Mesendoderm (in vitro differentiated cells): ENCODE results near the gene WDR47.
"Not testable (repeated sequence)": the region's sequence is repeated elsewhere in the genome, so short reads cannot be mapped to it uniquely, and the experiment has no call there.

Source experiments
- DNase-seq: peaks from one replicate; pipeline ENCODE4 v3.0.0; 2013
- H2AK5ac ChIP-seq: 2 replicates; pipeline ENCODE4 v1.6.1; 2013; ENCODE audit warnings: low read length, inconsistent platforms
- H2BK120ac ChIP-seq: 2 replicates; pipeline ENCODE4 v1.6.1; 2013; ENCODE audit warnings: low read depth, mild to moderate bottlenecking, low read length, moderate library complexity, mixed read lengths
- H2BK15ac ChIP-seq: replicated peaks from 2 replicates; pipeline ENCODE4 v1.6.1; 2013; ENCODE audit warnings: low read depth, mild to moderate bottlenecking, moderate library complexity
- H2BK5ac ChIP-seq: 2 replicates; pipeline ENCODE4 v1.6.1; 2013; ENCODE audit warnings: low read length, inconsistent platforms
- H3K18ac ChIP-seq: 2 replicates; pipeline ENCODE4 v1.6.1; 2013; ENCODE audit warnings: mild to moderate bottlenecking, low read length, mixed read lengths
- H3K23ac ChIP-seq: one replicate; pipeline ENCODE4 v1.6.1; 2013; ENCODE audit warnings: low read length
- H3K27ac ChIP-seq: 2 replicates; pipeline ENCODE4 v1.5.1; 2013; ENCODE audit warnings: low read depth, mild to moderate bottlenecking, inconsistent platforms, low read length, moderate library complexity
- H3K27me3 ChIP-seq: 2 replicates; pipeline ENCODE4 v1.6.1; 2013; ENCODE audit warnings: low read length, control low read depth, mild to moderate bottlenecking, inconsistent platforms; ENCODE audit not compliant: insufficient read depth, poor library complexity
- H3K36me3 ChIP-seq: 2 replicates; pipeline ENCODE4 v1.6.1; 2013; ENCODE audit warnings: low read length, inconsistent platforms; ENCODE audit not compliant: control insufficient read depth, insufficient read depth
- H3K4ac ChIP-seq: one replicate; pipeline ENCODE4 v1.6.1; 2013; ENCODE audit warnings: low read depth, mild to moderate bottlenecking, low read length, moderate library complexity
- H3K4me1 ChIP-seq: 2 replicates; pipeline ENCODE4 v1.6.1; 2013; ENCODE audit warnings: low read depth, low read length, inconsistent platforms; ENCODE audit not compliant: control insufficient read depth
- H3K4me2 ChIP-seq: 2 replicates; pipeline ENCODE4 v1.6.1; 2013; ENCODE audit warnings: low read length
- H3K4me3 ChIP-seq: 2 replicates; pipeline ENCODE4 v1.5.1; 2013; ENCODE audit warnings: mild to moderate bottlenecking, low read length
- H3K56ac ChIP-seq: one replicate; pipeline ENCODE4 v1.6.1; 2013; ENCODE audit warnings: low read length
- H3K79me1 ChIP-seq: 2 replicates; pipeline ENCODE4 v1.6.1; 2013; ENCODE audit warnings: low read length, inconsistent platforms
- H3K79me2 ChIP-seq: 2 replicates; pipeline ENCODE4 v1.6.1; 2013; ENCODE audit warnings: mild to moderate bottlenecking, low read length; ENCODE audit not compliant: control insufficient read depth, insufficient read depth
- H3K9ac ChIP-seq: 2 replicates; pipeline ENCODE4 v1.6.1; 2013; ENCODE audit warnings: low read length, inconsistent platforms
- H4K5ac ChIP-seq: one replicate; pipeline ENCODE4 v1.6.1; 2013; ENCODE audit warnings: low read length
- H4K8ac ChIP-seq: one replicate; pipeline ENCODE4 v1.6.1; 2013; ENCODE audit warnings: low read depth, mild to moderate bottlenecking, control low read depth, low read length, moderate library complexity
- WGBS: extraction: QIAGEN DNeasy Blood & Tissue Kit; methylation state at CpG from one replicate; pipeline ENCODE4 v1.1.7; 2013; ENCODE audit warnings: low lambda C conversion rate, missing lambda C conversion rate; ENCODE audit not compliant: insufficient coverage; ENCODE audit errors: extremely low coverage; 5-methylcytosine and 5-hydroxymethylcytosine counted together

Gene WDR47

GRCh38 chr1:108951242-108951641 is 90.7 kb downstream of the WDR47 start:
- no peak overlapping the region for H2BK5ac ChIP-seq
- no peaks in the 10 kb centered on the region for H3K27me3 ChIP-seq
- no peak overlapping the region for H3K23ac ChIP-seq
- WGBS = no CpG with 5 or more reads among the region's 3 CpGs
- no peak overlapping the region for H3K4ac ChIP-seq
- no peaks in the 10 kb centered on the region for H3K79me2 ChIP-seq
- H4K5ac ChIP-seq = no peak overlapping the region
- H3K27ac ChIP-seq = no peak overlapping the region
- H3K4me1 ChIP-seq = no peaks in the 10 kb centered on the region
- H2BK15ac ChIP-seq = no peak overlapping the region
- peaks cover 8% of the 10 kb centered on the region for H3K79me1 ChIP-seq
- H3K4me3 ChIP-seq = no peak overlapping the region
- H3K36me3 ChIP-seq = no peaks in the 10 kb centered on the region
- no peak overlapping the region for H2BK120ac ChIP-seq
- H4K8ac ChIP-seq = no peak overlapping the region
- H3K4me2 ChIP-seq = no peak overlapping the region
- H3K18ac ChIP-seq = no peak overlapping the region
- DNase-seq = no peak
- no peak overlapping the region for H3K56ac ChIP-seq
- H2AK5ac ChIP-seq = no peak overlapping the region
- no peak overlapping the region for H3K9ac ChIP-seq

DNA sequence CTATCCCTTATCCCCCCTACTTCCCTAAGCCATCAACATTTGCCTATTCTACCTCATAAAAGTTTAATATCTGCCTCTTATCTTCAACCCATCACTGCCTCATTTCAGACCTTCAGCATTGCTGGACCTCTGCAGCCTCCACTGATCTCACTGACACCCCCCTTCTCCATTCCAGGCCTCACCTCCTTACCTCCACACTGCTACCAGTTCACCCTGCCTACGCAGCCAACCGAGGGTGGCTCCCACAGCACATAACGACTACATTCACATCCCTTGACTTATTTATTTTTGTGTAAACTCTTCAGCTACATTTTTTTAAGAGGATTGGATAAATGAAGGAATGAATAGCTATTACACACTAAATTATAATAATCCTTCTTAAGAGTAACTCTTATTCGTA is 92.9 kb downstream of the WDR47 start:
- Histone ChIP-seq H3K4ac (no peak overlapping the region), H4K8ac (no peak overlapping the region), H3K27me3 (no peaks in the 10 kb centered on the region), H3K4me3 (no peak overlapping the region), H3K23ac (no peak overlapping the region), H4K5ac (no peak overlapping the region), H3K56ac (no peak overlapping the region), H3K79me1 (peaks cover 5% of the 10 kb centered on the region), H2AK5ac (no peak overlapping the region), H2BK15ac (no peak overlapping the region), H3K18ac (no peak overlapping the region), H3K79me2 (no peaks in the 10 kb centered on the region), H3K36me3 (no peaks in the 10 kb centered on the region), H3K4me2 (no peak overlapping the region), H3K4me1 (no peaks in the 10 kb centered on the region), H3K9ac (no peak overlapping the region), H3K27ac (no peak overlapping the region), H2BK5ac (no peak overlapping the region), H2BK120ac (no peak overlapping the region)
- no CpG with 5 or more reads among the region's 4 CpGs for WGBS
- no peak for DNase-seq

GRCh38 chr1:108947871-108948525 is 93.9 kb downstream of the WDR47 start:
- no CpG with 5 or more reads among the region's 6 CpGs for WGBS
- no peak for DNase-seq
- H3K79me2 ChIP-seq = no peaks in the 10 kb centered on the region
- no peak overlapping the region for H4K8ac ChIP-seq
- no peak overlapping the region for H2BK15ac ChIP-seq
- no peak overlapping the region for H3K4me3 ChIP-seq
- peaks cover 3% of the 10 kb centered on the region for H3K79me1 ChIP-seq
- no peak overlapping the region for H2BK120ac ChIP-seq
- H3K56ac ChIP-seq = no peak overlapping the region
- no peaks in the 10 kb centered on the region for H3K27me3 ChIP-seq
- H3K36me3 ChIP-seq = no peaks in the 10 kb centered on the region
- H4K5ac ChIP-seq = no peak overlapping the region
- H3K18ac ChIP-seq = no peak overlapping the region
- no peak overlapping the region for H3K23ac ChIP-seq
- H3K9ac ChIP-seq = no peak overlapping the region
- H3K4me2 ChIP-seq = no peak overlapping the region
- no peaks in the 10 kb centered on the region for H3K4me1 ChIP-seq
- no peak overlapping the region for H2AK5ac ChIP-seq
- H3K4ac ChIP-seq = no peak overlapping the region
- H2BK5ac ChIP-seq = no peak overlapping the region
- H3K27ac ChIP-seq = no peak overlapping the region

- H3K36me3 ChIP-seq = peaks cover 4% of the 10 kb centered on the region
- H2AK5ac ChIP-seq = no peak overlapping the region
- no peaks in the 10 kb centered on the region for H3K79me1 ChIP-seq
- no peak overlapping the region for H4K8ac ChIP-seq
- no peaks in the 10 kb centered on the region for H3K79me2 ChIP-seq
- no peak overlapping the region for H3K4me2 ChIP-seq
- H4K5ac ChIP-seq = no peak overlapping the region
- no peak overlapping the region for H3K56ac ChIP-seq
- no peak overlapping the region for H2BK120ac ChIP-seq
- no peak for DNase-seq
- H3K4ac ChIP-seq = no peak overlapping the region
- H2BK15ac ChIP-seq = no peak overlapping the region
- H3K4me3 ChIP-seq = no peak overlapping the region
- H2BK5ac ChIP-seq = no peak overlapping the region
- no CpG with 5 or more reads among the region's 9 CpGs for WGBS
- H3K27me3 ChIP-seq = no peaks in the 10 kb centered on the region
- no peak overlapping the region for H3K9ac ChIP-seq
- H3K18ac ChIP-seq = no peak overlapping the region
- no peak overlapping the region for H3K23ac ChIP-seq
- no peaks in the 10 kb centered on the region for H3K4me1 ChIP-seq
- no peak overlapping the region for H3K27ac ChIP-seq
Observed at GRCh38 chr1:108936170-108936569, 105.7 kb downstream of the WDR47 start.

GRCh38 chr1:108933944-108934343 is 108.0 kb downstream of the WDR47 start:
- no peak overlapping the region for H3K27ac ChIP-seq
- H3K79me1 ChIP-seq = no peaks in the 10 kb centered on the region
- no peak overlapping the region for H2BK15ac ChIP-seq
- H2AK5ac ChIP-seq = no peak overlapping the region
- H3K23ac ChIP-seq = no peak overlapping the region
- DNase-seq = no peak
- H3K4ac ChIP-seq = no peak overlapping the region
- no peaks in the 10 kb centered on the region for H3K27me3 ChIP-seq
- no peak overlapping the region for H3K4me3 ChIP-seq
- H3K9ac ChIP-seq = no peak overlapping the region
- peaks cover 6% of the 10 kb centered on the region for H3K36me3 ChIP-seq
- H3K4me1 ChIP-seq = no peaks in the 10 kb centered on the region
- H4K5ac ChIP-seq = no peak overlapping the region
- no peak overlapping the region for H3K4me2 ChIP-seq
- H4K8ac ChIP-seq = no peak overlapping the region
- no peaks in the 10 kb centered on the region for H3K79me2 ChIP-seq
- no peak overlapping the region for H3K18ac ChIP-seq
- no peak overlapping the region for H2BK5ac ChIP-seq
- H3K56ac ChIP-seq = no peak overlapping the region
- no peak overlapping the region for H2BK120ac ChIP-seq
- no CpG with 5 or more reads among the region's 5 CpGs for WGBS

GRCh38 chr1:108927565-108927964 is 114.3 kb downstream of the WDR47 start:
- not testable (repeated sequence) for H4K8ac ChIP-seq, H3K4me1 ChIP-seq, H2BK15ac ChIP-seq, H3K4me2 ChIP-seq, H3K27ac ChIP-seq, H3K27me3 ChIP-seq, H3K18ac ChIP-seq, H3K23ac ChIP-seq, H3K4me3 ChIP-seq, H4K5ac ChIP-seq, H3K9ac ChIP-seq, H2BK5ac ChIP-seq, H3K79me1 ChIP-seq, H2BK120ac ChIP-seq, H3K56ac ChIP-seq, H3K79me2 ChIP-seq, DNase-seq, H3K36me3 ChIP-seq, H2AK5ac ChIP-seq, H3K4ac ChIP-seq
- no CpG with 5 or more reads among the region's 1 CpG for WGBS
